Progenitor cell of endocrine pancreas (in vitro differentiated cells): ENCODE results near the gene LRRN4CL. TPM values are rescaled to one million over a fixed set of nuclear protein-coding genes. Genes with fewer than 3 reads are reported as not detected.

Experiments
- DNase-seq: peaks from one replicate; pipeline ENCODE4 v3.0.0; 2021; ENCODE audit warnings: low spot score; ENCODE audit not compliant: unreplicated experiment
- H3K27ac Mint-ChIP-seq: 2 replicates; pipeline ENCODE4 v1.8.0; 2021; ENCODE audit warnings: mild to moderate bottlenecking, moderate library complexity, mixed read lengths
- H3K27me3 Mint-ChIP-seq: 2 replicates; pipeline ENCODE4 v1.8.0; 2021; ENCODE audit warnings: mixed read lengths
- H3K36me3 Mint-ChIP-seq: 2 replicates; pipeline ENCODE4 v1.8.0; 2022; ENCODE audit warnings: mixed read lengths; ENCODE audit not compliant: insufficient read depth
- H3K4me1 Mint-ChIP-seq: 2 replicates; pipeline ENCODE4 v1.8.0; 2021; ENCODE audit warnings: low read depth, mixed read lengths
- H3K4me3 Mint-ChIP-seq: 2 replicates; pipeline ENCODE4 v1.8.0; 2021; ENCODE audit warnings: low read depth, mild to moderate bottlenecking, moderate library complexity, mixed read lengths
- H3K9me3 Mint-ChIP-seq: 2 replicates; pipeline ENCODE4 v1.8.0; 2021; ENCODE audit warnings: low read depth, mixed read lengths
- CTCF ChIP-seq: fragments of 200-600 bp; sonication (generic); IDR thresholded peaks from one replicate; pipeline ENCODE4 v1.5.0; 2021; ENCODE audit warnings: antibody characterized with exemption, mild to moderate bottlenecking; ENCODE audit not compliant: unreplicated experiment
- total RNA-seq: library from RNA; stranded (reverse); gene quantifications from 2 replicates; pipeline ENCODE4 v1.2.1, GENCODE V29; 2021

LRRN4CL gene
- total RNA-seq, 1 donor from 2014 or later: 0.65 TPM

GRCh38 chr11:62727872-62728170 lies 38.5 kb upstream of the LRRN4CL start:
- peaks cover 28% of the 10 kb centered on the region for H3K4me1 Mint-ChIP-seq
- peak overlapping the region; percentile 99 for H3K27ac Mint-ChIP-seq
- no peaks in the 10 kb centered on the region for H3K27me3 Mint-ChIP-seq
- no peak for TF ChIP-seq CTCF
- peaks cover 12% of the 10 kb centered on the region for H3K36me3 Mint-ChIP-seq
- no peaks in the 10 kb centered on the region for H3K9me3 Mint-ChIP-seq
- peak; percentile 69 for DNase-seq
- peak overlapping the region; percentile 85 for H3K4me3 Mint-ChIP-seq

GRCh38 chr11:62727165-62727871 lies 38.0 kb upstream of the LRRN4CL start, which contains the start of gene HNRNPUL2:
HNRNPUL2 (minus strand) TSS chr11:62727457; CDS start chr11:62727156, 301 bp downstream.
- DNase-seq: peak; percentile 97
- Mint-ChIP-seq H3K9me3 (no peaks in the 10 kb centered on the region), H3K4me3 (peak within 1 kb of the TSS; percentile 85), H3K27ac (peak within 1 kb of the TSS; percentile 99), H3K36me3 (peaks cover 16% of the 10 kb centered on the region), H3K4me1 (peaks cover 28% of the 10 kb centered on the region), H3K27me3 (no peaks in the 10 kb centered on the region)
- no peak for TF ChIP-seq CTCF

- Mint-ChIP-seq H3K36me3 (peaks cover 21% of the 10 kb centered on the region), H3K27ac (peak overlapping the region; percentile 52), H3K9me3 (no peaks in the 10 kb centered on the region), H3K4me1 (peaks cover 30% of the 10 kb centered on the region), H3K27me3 (no peaks in the 10 kb centered on the region), H3K4me3 (peak overlapping the region; percentile 85)
- DNase-seq: no peak
- no peak for TF ChIP-seq CTCF
Measured at GRCh38 chr11:62726915-62727164, 37.5 kb upstream of the LRRN4CL start.

- DNase-seq: no peak
- no peak for TF ChIP-seq CTCF
- Mint-ChIP-seq H3K27me3 (no peaks in the 10 kb centered on the region), H3K4me1 (peaks cover 30% of the 10 kb centered on the region), H3K9me3 (no peaks in the 10 kb centered on the region), H3K36me3 (peaks cover 26% of the 10 kb centered on the region), H3K4me3 (peak overlapping the region; percentile 85), H3K27ac (peak overlapping the region; percentile 91)
Measured at GRCh38 chr11:62726156-62726914, 37.0 kb upstream of the LRRN4CL start.

GRCh38 chr11:62725646-62726045 lies 36.3 kb upstream of the LRRN4CL start:
- no peak for DNase-seq
- Mint-ChIP-seq H3K9me3 (no peaks in the 10 kb centered on the region), H3K36me3 (peaks cover 32% of the 10 kb centered on the region), H3K27ac (peak overlapping the region; percentile 91), H3K4me3 (peak overlapping the region; percentile 85), H3K27me3 (no peaks in the 10 kb centered on the region), H3K4me1 (peaks cover 30% of the 10 kb centered on the region)
- TF ChIP-seq CTCF: no peak
